ENCODE results near the gene PERM1. TPM values are rescaled to one million over a fixed set of nuclear protein-coding genes. Genes with fewer than 3 reads are reported as not detected.

PERM1 gene
- total and polyA plus RNA-seq, 2 of the 13 experiments (the other 11 are each of a cell fraction or from before 2014, with no cell fraction given) = 0.04 to 0.29 TPM

DNA sequence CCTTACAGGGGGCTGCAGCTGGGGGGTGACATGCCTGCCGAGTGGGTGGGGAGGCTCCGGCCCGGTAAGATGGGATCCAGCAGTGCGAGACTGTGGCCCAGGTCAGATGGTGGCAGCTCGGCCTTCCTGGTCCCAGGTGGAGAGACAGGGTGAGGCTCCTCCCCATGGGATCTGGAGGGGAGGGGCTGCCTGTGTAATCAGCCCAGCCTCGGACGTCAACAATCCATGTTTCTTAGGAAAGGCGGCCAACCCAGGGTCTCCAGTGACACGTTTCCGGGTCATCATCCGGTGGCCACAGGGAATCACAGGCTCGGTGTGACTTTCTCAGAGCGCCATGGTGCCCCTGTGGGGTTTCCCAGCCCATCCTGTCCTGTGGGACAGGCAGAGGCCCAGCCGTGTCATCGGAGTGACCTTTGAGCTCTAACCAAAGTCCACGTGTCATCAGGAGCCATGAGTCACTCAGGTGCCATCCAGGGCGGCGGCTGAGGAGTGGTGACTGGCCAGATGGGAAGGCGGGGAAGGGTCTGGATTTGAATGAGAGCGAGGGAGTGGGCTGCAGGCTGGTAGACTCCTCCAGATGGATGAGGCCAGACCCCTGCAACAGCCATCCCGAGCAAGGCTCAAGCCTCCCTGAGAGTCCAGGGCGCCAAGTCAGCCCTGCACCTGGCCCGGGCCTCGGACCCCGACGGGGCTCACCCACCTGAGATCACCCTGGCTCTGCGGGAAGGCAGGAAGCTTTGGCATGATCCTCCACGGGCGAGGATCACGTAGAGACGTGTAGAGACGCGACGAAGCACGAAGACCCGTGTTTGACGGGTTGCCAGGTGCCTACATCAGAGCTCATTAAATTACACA, 24.6 kb upstream of the PERM1 start (continued):
- TF ChIP-seq RBM39 (IDR thresholded peaks at IDR 0.05; ENCODE audit: low read depth, low read length, poor library complexity, severe bottlenecking) = peak; percentile 49
- TF ChIP-seq ESRRA (CRISPR knock-in tag; IDR thresholded peaks at IDR 0.05; ENCODE audit: low read depth) = peak; percentile 96
- TF ChIP-seq, protein P1, sequence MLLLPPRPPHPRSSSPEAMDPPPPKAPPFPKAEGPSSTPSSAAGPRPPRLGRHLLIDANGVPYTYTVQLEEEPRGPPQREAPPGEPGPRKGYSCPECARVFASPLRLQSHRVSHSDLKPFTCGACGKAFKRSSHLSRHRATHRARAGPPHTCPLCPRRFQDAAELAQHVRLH (CRISPR knock-in tag; IDR thresholded peaks at IDR 0.05; ENCODE audit: borderline replicate concordance, low read depth) = peak; percentile 91
- no peak; the same call in 1 of the 2 replicates for TF ChIP-seq ZNF790 (CRISPR knock-in tag; IDR thresholded peaks at IDR 0.05; ENCODE audit: borderline replicate concordance)
- TF ChIP-seq ZBTB42 (CRISPR knock-in tag; IDR thresholded peaks at IDR 0.05) = 0 out of 2 replicates have a peak, but pooled peaks have one; percentile 36
- TF ChIP-seq ZNF180 (CRISPR knock-in tag; IDR thresholded peaks at IDR 0.05; ENCODE audit: borderline replicate concordance, low read depth) = no peak
- TF ChIP-seq, protein P2, sequence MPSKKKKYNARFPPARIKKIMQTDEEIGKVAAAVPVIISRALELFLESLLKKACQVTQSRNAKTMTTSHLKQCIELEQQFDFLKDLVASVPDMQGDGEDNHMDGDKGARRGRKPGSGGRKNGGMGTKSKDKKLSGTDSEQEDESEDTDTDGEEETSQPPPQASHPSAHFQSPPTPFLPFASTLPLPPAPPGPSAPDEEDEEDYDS (CRISPR knock-in tag; IDR thresholded peaks at IDR 0.05) = peak; percentile 67; the same call in 1 of the 2 replicates
- TF ChIP-seq EZH2 (conservative IDR thresholded peaks at IDR 0.05; ENCODE audit: low read depth, low read length) = no peak
- TF ChIP-seq MAF1 (CRISPR knock-in tag; IDR thresholded peaks at IDR 0.05; ENCODE audit: borderline replicate concordance) = 0 out of 2 replicates have a peak, but pooled peaks have one; percentile 47
- no peak; the same call in 1 of the 2 replicates for TF ChIP-seq ZNF672 (CRISPR knock-in tag; IDR thresholded peaks at IDR 0.05)
- peak; percentile 94; the same call in 1 of the 2 replicates for TF ChIP-seq MEF2D (CRISPR knock-in tag; IDR thresholded peaks at IDR 0.05)
- TF ChIP-seq, protein P3, sequence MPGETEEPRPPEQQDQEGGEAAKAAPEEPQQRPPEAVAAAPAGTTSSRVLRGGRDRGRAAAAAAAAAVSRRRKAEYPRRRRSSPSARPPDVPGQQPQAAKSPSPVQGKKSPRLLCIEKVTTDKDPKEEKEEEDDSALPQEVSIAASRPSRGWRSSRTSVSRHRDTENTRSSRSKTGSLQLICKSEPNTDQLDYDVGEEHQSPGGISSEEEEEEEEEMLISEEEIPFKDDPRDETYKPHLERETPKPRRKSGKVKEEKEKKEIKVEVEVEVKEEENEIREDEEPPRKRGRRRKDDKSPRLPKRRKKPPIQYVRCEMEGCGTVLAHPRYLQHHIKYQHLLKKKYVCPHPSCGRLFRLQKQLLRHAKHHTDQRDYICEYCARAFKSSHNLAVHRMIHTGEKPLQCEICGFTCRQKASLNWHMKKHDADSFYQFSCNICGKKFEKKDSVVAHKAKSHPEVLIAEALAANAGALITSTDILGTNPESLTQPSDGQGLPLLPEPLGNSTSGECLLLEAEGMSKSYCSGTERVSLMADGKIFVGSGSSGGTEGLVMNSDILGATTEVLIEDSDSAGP (CRISPR knock-in tag; IDR thresholded peaks at IDR 0.05; ENCODE audit: borderline replicate concordance) = peak; percentile 85
- TF ChIP-seq POLR2G (IDR thresholded peaks at IDR 0.05; ENCODE audit: low read depth, low read length) = peak; percentile 86
- TF ChIP-seq SATB2 (CRISPR knock-in tag; IDR thresholded peaks at IDR 0.05) = no peak
- TF ChIP-seq, protein P4, sequence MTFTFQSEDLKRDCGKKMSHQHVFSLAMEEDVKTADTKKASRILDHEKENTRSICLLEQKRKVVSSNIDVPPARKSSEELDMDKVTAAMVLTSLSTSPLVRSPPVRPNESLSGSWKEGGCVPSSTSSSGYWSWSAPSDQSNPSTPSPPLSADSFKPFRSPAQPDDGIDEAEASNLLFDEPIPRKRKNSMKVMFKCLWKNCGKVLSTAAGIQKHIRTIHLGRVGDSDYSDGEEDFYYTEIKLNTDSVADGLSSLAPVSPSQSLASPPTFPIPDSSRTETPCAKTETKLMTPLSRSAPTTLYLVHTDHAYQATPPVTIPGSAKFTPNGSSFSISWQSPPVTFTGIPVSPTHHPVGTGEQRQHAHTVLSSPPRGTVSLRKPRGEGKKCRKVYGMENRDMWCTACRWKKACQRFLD (CRISPR knock-in tag; IDR thresholded peaks at IDR 0.05; ENCODE audit: borderline replicate concordance) = peak; percentile 93
- peak; percentile 76 for TF ChIP-seq ZNF329 (CRISPR knock-in tag; IDR thresholded peaks at IDR 0.05; ENCODE audit: low read depth)
- TF ChIP-seq, protein P5, sequence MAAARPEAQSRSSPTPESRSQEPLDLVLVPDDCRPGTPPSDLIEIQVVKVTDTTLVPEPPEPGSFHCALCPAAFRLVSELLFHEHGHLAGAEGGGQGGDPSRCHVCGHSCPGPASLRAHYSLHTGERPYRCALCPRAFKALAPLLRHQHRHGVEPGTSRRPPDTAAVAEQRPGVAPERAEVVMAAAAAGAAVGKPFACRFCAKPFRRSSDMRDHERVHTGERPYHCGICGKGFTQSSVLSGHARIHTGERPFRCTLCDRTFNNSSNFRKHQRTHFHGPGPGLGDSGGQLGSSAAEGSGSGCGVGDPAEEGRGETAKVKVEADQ (CRISPR knock-in tag; IDR thresholded peaks at IDR 0.05; ENCODE audit: borderline replicate concordance) = 0 out of 2 replicates have a peak, but pooled peaks have one; percentile 51
- TF ChIP-seq TBX3 (IDR thresholded peaks at IDR 0.05; ENCODE audit: borderline replicate concordance) = no peak; the same call in 1 of the 2 replicates
- peak; percentile 80; the same call in 1 of the 2 replicates for TF ChIP-seq ATF1 (CRISPR knock-in tag; IDR thresholded peaks at IDR 0.05)
- no peak for TF ChIP-seq ZNF33A (CRISPR knock-in tag; IDR thresholded peaks at IDR 0.05; ENCODE audit: borderline replicate concordance)
- TF ChIP-seq ZNF567 (CRISPR knock-in tag; IDR thresholded peaks at IDR 0.05; ENCODE audit: borderline replicate concordance) = peak; percentile 40; the same call in 1 of the 2 replicates
- peak; percentile 91; the same call in 1 of the 2 replicates for TF ChIP-seq ZNF766 (CRISPR knock-in tag; IDR thresholded peaks at IDR 0.05; ENCODE audit: borderline replicate concordance)
- TF ChIP-seq TCF7 (IDR thresholded peaks at IDR 0.05; ENCODE audit: low read depth) = no peak; the same call in 1 of the 2 replicates
- peak; percentile 84 for TF ChIP-seq ZNF264 (CRISPR knock-in tag; IDR thresholded peaks at IDR 0.05)
